Coronary artery (tissue), 2 donors: ENCODE data around the gene NOTO.
"Not testable (repeated sequence)": the region's sequence is repeated elsewhere in the genome, so short reads cannot be mapped to it uniquely, and the experiment has no call there.

Experiments used
- DNase-seq: peaks from one replicate; pipeline ENCODE4 v3.0.0-alpha.2; 2017; ENCODE audit warnings: low spot score
- H3K27ac ChIP-seq, 2 donors: fragments of 200-600 bp; sonication (generic); one replicate each; pipeline ENCODE4 v1.5.1; 2016 to 2019
- H3K4me3 ChIP-seq: fragments of 200-600 bp; sonication (generic); 2 replicates; pipeline ENCODE4 v1.5.1; 2016; ENCODE audit warnings: mild to moderate bottlenecking, moderate library complexity
- CTCF ChIP-seq: fragments of 200-600 bp; sonication (generic); IDR thresholded peaks from one replicate; pipeline ENCODE4 v1.5.1; 2019; ENCODE audit warnings: antibody characterized with exemption

Gene NOTO

GRCh38 chr2:73176881-73177644 is 25.3 kb upstream of the NOTO start:
- peak; percentile 99 for TF ChIP-seq CTCF
- H3K27ac ChIP-seq = peak overlapping the region; percentile 64 to 83
- H3K4me3 ChIP-seq = peak overlapping the region; percentile 72
- DNase-seq = peak; percentile 87

GRCh38 chr2:73177645-73178255 is 24.6 kb upstream of the NOTO start:
- no peak for DNase-seq
- TF ChIP-seq CTCF = no peak
- H3K4me3 ChIP-seq = peak overlapping the region; percentile 72
- peak overlapping the region in 1 of 2 donors; percentile 64 for H3K27ac ChIP-seq

GRCh38 chr2:73185965-73186364 is 16.4 kb upstream of the NOTO start:
- Histone ChIP-seq H3K27ac (no peak overlapping the region), H3K4me3 (no peak overlapping the region)
- no peak for DNase-seq
- no peak for TF ChIP-seq CTCF

- Histone ChIP-seq H3K27ac (no peak overlapping the region), H3K4me3 (no peak overlapping the region)
- DNase-seq = no peak
- TF ChIP-seq CTCF = no peak
Observed at GRCh38 chr2:73187549-73187948, 14.8 kb upstream of the NOTO start.

GRCh38 chr2:73197579-73197978 is 4.8 kb upstream of the NOTO start:
- no peak overlapping the region for H3K27ac ChIP-seq
- H3K4me3 ChIP-seq = no peak overlapping the region
- no peak for DNase-seq
- no peak for TF ChIP-seq CTCF

- H3K27ac ChIP-seq, DNase-seq, H3K4me3 ChIP-seq: not testable (repeated sequence)
Observed at GRCh38 chr2:73200281-73200680, 2.1 kb upstream of the NOTO start.

- DNase-seq = no peak
- no peak for TF ChIP-seq CTCF
- Histone ChIP-seq H3K4me3 (peak overlapping the region; percentile 59), H3K27ac (no peak overlapping the region)
Observed at GRCh38 chr2:73203055-73203681, 794 bp downstream of the NOTO start.
